Endothelial cell of umbilical vein (primary cell): ENCODE results near the gene TOMM5.

ENCODE experiments used
- CTCF ChIP-seq, 2 donors: IDR thresholded peaks; 1 replicate in 1 of 2; 2 replicates in 1 of 2; pipeline ENCODE4 v1.5.1; 2011; ENCODE audit warnings: low read length in 2 of 2, mild to moderate bottlenecking in 2 of 2, moderate library complexity in 2 of 2, control low read depth in 1 of 2, inconsistent platforms in 1 of 2, low read depth in 1 of 2; ENCODE audit not compliant: insufficient read depth in 1 of 2; ENCODE audit errors: extremely low read depth in 1 of 2
- EZH2 ChIP-seq: IDR thresholded peaks from 2 replicates; pipeline ENCODE4 v1.6.1; 2012; ENCODE audit warnings: borderline replicate concordance, low read depth, mild to moderate bottlenecking, moderate library complexity, low read length, inconsistent platforms; ENCODE audit not compliant: severe bottlenecking
- JUN ChIP-seq: IDR thresholded peaks from 2 replicates; pipeline ENCODE4 v1.6.1; 2011; ENCODE audit warnings: borderline replicate concordance, low read depth; ENCODE audit not compliant: insufficient read length, insufficient read depth
- MAX ChIP-seq: IDR thresholded peaks from 2 replicates; pipeline ENCODE4 v1.6.1; 2011; ENCODE audit not compliant: insufficient read depth, insufficient read length
- MYC ChIP-seq: IDR thresholded peaks from one replicate; pipeline ENCODE4 v1.6.1; 2011; ENCODE audit warnings: mild to moderate bottlenecking, low read depth, low read length
- POLR2A ChIP-seq: IDR thresholded peaks from 2 replicates; pipeline ENCODE4 v1.6.1; 2012; ENCODE audit warnings: low read depth, mild to moderate bottlenecking, control low read depth, low read length
- POLR2AphosphoS5 ChIP-seq: IDR thresholded peaks from 2 replicates; pipeline ENCODE4 v1.6.1; 2012; ENCODE audit warnings: low read depth, mild to moderate bottlenecking, control low read depth, low read length, moderate library complexity; ENCODE audit not compliant: insufficient read depth

- no peak for TF ChIP-seq POLR2AphosphoS5
- no peak for TF ChIP-seq POLR2A
- TF ChIP-seq CTCF (IDR thresholded peaks at IDR 0.05; ENCODE audit: extremely low read depth in 1 of 2, insufficient read depth in 1 of 2, low read depth in 1 of 2, low read length in 2 of 2): no peak
- no peak for TF ChIP-seq MAX
- no peak for TF ChIP-seq EZH2
- no peak for TF ChIP-seq JUN
- TF ChIP-seq MYC: no peak
These were observed 51.8 kb downstream of the TOMM5 start for GRCh38 chr9:37540634-37541033.
